ENCODE results near the gene RPTOR.

DNA sequence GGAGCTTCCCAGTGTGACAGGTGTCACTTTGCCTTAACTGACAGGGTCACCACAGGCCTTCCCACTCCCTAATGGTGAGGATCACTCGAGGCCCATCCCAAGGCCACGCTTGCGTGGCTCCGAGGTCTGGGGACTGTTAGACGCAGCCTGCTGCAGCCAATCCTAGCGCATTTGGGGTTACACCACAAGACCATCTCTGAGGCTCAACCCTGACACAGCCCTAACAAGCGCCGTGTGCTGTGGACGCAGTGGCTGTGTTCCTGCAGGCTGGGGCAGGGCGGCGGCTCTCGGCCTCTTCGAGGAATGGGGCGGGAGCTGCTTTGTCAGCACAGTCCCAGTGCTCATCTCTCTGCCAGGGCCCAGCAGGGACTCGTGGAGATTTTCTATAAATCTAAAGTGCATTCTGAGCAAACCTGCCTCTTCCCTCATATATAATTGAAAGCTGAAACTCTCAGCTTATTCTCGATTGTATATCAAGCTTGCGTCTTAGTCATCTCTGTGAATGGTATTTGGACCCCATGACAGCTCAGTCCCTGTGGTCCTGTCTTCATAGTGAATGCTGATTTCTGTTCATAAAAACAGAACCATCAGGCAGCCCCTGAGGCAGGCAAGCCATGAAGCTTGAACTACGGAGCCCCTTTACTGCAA is 381.2 kb downstream of the RPTOR start:
- TF ChIP-seq POLR2A (IDR thresholded peaks at IDR 0.05; ENCODE audit: low read depth, low read length) = no peak
- no peak for TF ChIP-seq POLR2AphosphoS5 (IDR thresholded peaks at IDR 0.05; ENCODE audit: low read depth, low read length)
- TF ChIP-seq TAF1 (IDR thresholded peaks at IDR 0.05; ENCODE audit: low read depth, low read length) = no peak
- TF ChIP-seq PAX5 (IDR thresholded peaks at IDR 0.05; ENCODE audit: insufficient read depth, low read length, severe bottlenecking) = no peak
- no peak for TF ChIP-seq POU2F2 (IDR thresholded peaks at IDR 0.05; ENCODE audit: low read depth, low read length)
- TF ChIP-seq SPI1 (IDR thresholded peaks at IDR 0.05; ENCODE audit: low read depth, low read length) = no peak

All from GM12891 (cell line).